Stimulated activated CD4-positive, alpha-beta T cell treated with anti-CD3 and anti-CD28 coated beads, Interleukin-4, amount 100 ng/mL, for 48 hours (primary cell): Measurements from ENCODE around the gene C1orf174.

Experiments
- DNase-seq, 2 donors: peaks; one replicate each; pipeline ENCODE4 v3.0.0-alpha.2; 2020; ENCODE audit warnings: low read depth in 2 of 2

Gene C1orf174

DNA sequence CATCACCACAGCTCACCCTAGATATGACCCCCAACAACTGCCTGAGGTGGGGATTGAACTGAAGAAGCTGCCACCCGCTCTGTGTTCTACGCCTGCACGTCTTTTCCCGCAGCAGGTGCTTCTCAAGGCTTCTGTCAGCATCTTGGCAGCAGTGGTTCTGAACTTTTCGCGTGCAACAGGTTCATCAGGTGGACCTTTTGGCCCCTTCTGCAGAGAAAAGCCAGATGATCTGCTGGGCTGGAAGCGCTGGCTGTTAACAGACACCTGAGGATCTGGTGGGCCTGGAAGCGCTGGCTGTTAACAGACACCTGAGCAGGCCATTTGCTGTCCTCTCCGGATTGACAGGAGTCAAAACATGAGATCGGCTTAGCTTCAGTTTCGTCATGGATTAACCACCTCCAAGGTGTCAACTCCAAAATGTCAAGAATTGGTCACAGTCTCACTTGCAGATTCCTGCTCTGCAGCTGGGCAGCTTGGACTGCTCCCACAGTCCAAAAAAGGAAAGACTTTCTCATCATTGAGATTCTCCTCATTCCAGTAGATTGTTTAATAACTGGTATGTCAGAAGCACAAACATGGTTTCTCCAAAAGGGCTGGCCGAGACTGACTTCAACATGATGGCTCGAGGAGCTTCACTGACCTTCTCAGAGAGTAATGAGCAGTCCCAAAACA lies 4.7 kb downstream of the C1orf174 start:
- no peak for DNase-seq

- no peak for DNase-seq
Measured at GRCh38 chr1:3894626-3895278, 5.3 kb downstream of the C1orf174 start.

- DNase-seq: no peak
Measured at GRCh38 chr1:3893190-3893589, 6.9 kb downstream of the C1orf174 start.

DNA sequence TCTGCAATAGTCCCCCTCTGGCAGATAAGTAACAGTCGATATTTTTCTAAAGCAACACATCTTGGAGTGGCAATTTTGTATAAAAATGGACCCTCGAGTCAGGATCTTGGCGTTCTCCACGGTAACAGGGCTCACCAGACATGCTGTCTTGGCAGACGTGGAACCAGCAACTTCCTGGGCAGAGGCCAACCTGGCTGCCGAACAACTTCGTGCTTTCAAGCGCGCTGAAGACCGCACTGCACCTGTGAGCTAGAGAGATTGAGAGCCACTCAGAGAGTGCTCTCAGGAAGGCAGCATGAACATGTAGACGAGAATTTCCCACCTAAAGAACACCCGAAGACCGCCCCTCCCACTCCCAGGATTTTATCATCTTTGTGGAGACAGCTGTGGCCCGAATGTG lies 7.3 kb downstream of the C1orf174 start:
- DNase-seq: no peak

DNA sequence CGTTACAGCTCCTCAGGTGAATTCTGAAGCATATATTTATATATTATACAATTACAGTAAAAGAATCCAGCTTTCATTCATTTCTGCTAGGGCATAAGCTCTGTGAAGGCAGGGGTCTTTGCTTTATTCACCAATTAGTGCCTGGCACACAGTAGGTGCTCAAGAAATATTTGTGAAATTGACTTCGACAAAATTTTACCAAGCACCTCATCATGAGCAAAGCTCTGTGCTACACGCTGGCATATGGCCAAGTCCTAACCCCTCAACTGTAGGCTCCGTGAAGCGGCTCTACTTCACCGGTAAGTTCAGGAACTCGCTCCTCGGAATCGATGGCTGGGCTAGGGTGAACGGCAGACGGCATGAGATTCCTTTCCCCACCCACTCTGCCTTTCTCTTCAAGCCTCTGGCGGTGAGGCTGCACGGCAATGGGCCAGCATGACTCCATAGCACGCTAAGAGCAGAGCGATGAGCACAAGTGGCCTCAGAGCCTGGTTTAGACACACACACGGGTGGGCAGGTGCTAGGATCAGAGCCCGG lies 8.7 kb downstream of the C1orf174 start:
- DNase-seq: no peak

GRCh38 chr1:3890389-3891328 lies 9.4 kb downstream of the C1orf174 start:
- DNase-seq: no peak

- no peak for DNase-seq
Measured at GRCh38 chr1:3889936-3890335, 10.1 kb downstream of the C1orf174 start.

DNA sequence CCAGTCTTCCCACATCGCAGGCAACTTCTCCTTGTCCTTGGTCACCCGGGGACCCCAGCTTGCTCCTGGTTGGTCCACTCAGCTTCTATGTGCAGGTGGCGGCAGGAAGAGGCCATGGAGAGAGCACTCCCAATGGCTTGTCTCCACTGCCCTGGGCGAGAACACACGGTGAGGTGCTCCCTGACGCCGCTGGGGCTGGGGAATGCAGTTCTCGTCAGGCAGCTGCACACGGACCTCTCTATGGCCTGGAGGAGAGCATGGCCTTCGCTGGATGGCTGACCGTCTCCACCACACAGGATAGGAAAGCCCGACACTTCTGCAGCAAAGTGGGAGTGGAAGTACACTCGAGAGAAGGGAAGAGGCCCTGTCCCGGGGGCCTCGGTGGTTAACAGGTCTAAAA lies 11.8 kb downstream of the C1orf174 start:
- no peak for DNase-seq

GRCh38 chr1:3886691-3887090 lies 13.4 kb downstream of the C1orf174 start:
- no peak for DNase-seq

- DNase-seq: no peak
Measured at GRCh38 chr1:3886106-3886670, 13.9 kb downstream of the C1orf174 start.

DNA sequence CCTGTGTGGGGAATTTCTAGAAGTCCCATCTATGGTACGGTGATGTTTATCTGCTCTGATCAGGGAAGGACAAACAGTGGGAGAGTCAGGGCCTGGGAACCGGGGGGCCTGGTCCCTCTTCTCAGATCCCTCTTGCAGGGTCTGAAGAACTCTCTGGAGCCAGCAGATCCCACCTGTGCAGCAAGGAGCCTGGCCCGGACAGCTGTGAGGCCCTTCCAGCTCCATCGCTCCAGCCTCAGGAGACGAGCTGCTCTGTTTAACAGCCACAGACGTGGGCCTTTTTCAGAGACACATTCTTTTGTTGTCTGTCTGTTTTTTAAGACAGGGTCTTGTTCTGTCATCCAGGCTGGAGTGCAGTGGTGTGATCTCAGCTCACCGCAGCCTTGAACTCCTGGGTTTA lies 14.5 kb downstream of the C1orf174 start:
- no peak for DNase-seq

- DNase-seq: no peak
Measured at GRCh38 chr1:3884966-3885365, 15.1 kb downstream of the C1orf174 start.

- DNase-seq: no peak
Measured at GRCh38 chr1:3883194-3883925, 16.7 kb downstream of the C1orf174 start.

- DNase-seq: no peak
Measured at GRCh38 chr1:3881193-3881480, 18.9 kb downstream of the C1orf174 start.

GRCh38 chr1:3880429-3881192 lies 19.5 kb downstream of the C1orf174 start:
- DNase-seq: no peak

GRCh38 chr1:3879787-3880428 lies 20.2 kb downstream of the C1orf174 start:
- no peak for DNase-seq

- no peak for DNase-seq
Measured at GRCh38 chr1:3879099-3879498, 21.0 kb downstream of the C1orf174 start.

GRCh38 chr1:3876716-3877115 lies 23.4 kb downstream of the C1orf174 start:
- DNase-seq: no peak

DNA sequence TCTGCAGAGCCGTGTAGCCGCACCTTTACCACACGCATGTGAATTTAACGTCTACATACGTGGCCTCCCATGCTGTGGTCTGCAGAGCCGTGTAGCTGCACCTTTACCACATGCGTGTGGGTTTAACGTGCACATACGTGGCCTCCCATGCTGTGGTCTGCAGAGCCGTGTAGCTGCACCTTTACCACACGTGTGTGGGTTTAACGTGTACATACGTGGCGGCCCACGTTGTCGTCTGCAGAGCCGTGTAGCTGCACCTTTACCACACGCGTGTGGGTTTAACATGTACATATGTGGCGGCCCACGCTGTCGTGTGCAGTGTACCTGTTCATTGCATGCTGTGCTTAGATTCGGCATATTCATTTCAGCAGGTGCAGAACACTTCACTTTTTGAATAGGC lies 25.3 kb downstream of the C1orf174 start:
- no peak for DNase-seq

- DNase-seq: no peak
Measured at GRCh38 chr1:3872546-3872945, 27.5 kb downstream of the C1orf174 start.
